ENCODE results near the gene MSS51. TPM values are rescaled to one million over a fixed set of nuclear protein-coding genes. Genes with fewer than 3 reads are reported as not detected.

The MSS51 gene
- 1 to 10 TPM in 1 of 3 donors, under 1 TPM in 2; 0.76 to 1.3 (median 0.95) TPM for total RNA-seq

- no peak for DNase-seq
- Mint-ChIP-seq H3K36me3 (ENCODE audit: insufficient read depth) (peaks cover 12% of the 10 kb centered on the region), H3K9me3 (no peaks in the 10 kb centered on the region), H3K27me3 (ENCODE audit: low read depth) (no peaks in the 10 kb centered on the region), H3K4me1 (ENCODE audit: low read depth) (peaks cover 14% of the 10 kb centered on the region), H3K4me3 (no peak within 1 kb of the TSS)
- no peak for ATAC-seq
These were observed at the start of gene MSS51 for GRCh38 chr10:73433538-73433867. Gene MSS51 (minus strand): TSS chr10:73433561. CDS start chr10:73428284, 5,277 bp downstream.

DNA sequence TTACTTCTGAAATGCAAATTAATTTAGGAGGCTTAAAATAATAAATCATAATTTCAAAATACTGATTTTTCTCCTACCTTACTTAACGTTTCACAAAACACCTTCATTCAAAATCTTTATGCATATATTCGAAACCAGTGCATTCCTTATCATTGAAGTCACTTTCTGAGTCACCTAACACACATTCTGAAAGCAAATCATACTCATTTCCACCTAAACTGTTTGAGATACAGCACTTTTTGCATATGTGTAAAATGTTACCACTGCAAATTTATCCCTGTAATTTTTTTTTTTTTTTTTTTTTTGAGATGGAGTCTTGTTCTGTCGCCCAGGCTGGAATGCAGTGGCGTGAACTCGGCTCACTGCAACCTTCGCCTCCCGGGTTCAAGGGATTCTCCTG lies 46.8 kb upstream of the MSS51 start:
- Mint-ChIP-seq H3K4me3 (no peak overlapping the region), H3K9me3 (no peaks in the 10 kb centered on the region), H3K4me1 (ENCODE audit: low read depth) (peaks cover 25% of the 10 kb centered on the region), H3K27me3 (ENCODE audit: low read depth) (no peaks in the 10 kb centered on the region), H3K36me3 (ENCODE audit: insufficient read depth) (peaks cover 22% of the 10 kb centered on the region)
- DNase-seq (no peak), ATAC-seq (peak; percentile 84 to 85)

DNA sequence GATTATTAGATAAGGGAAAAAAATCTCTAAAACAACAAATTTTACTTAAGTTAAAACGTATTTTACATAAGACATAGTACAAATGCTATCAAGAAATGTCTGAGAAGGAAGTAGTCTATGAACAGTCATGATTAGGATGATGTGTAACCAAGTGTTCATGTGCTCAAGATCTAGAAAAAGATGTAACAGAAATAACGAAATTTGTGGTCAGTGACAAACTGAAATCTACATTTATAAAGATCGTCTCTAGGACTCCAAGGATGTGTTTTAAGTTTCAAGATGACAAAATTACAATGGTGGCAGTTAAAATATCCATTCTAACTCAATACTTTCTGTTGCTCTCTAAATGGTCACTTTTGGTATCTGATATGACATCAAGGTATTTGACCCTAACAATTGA lies 45.3 kb upstream of the MSS51 start:
- H3K4me3 Mint-ChIP-seq, result peak overlapping the region; percentile 38
- H3K4me1 Mint-ChIP-seq (ENCODE audit: low read depth), result peaks cover 25% of the 10 kb centered on the region
- ATAC-seq, result peak; percentile 75 to 82
- H3K36me3 Mint-ChIP-seq (ENCODE audit: insufficient read depth), result peaks cover 28% of the 10 kb centered on the region
- no peaks in the 10 kb centered on the region for H3K9me3 Mint-ChIP-seq
- DNase-seq, result no peak
- H3K27me3 Mint-ChIP-seq (ENCODE audit: low read depth), result no peaks in the 10 kb centered on the region

- Mint-ChIP-seq H3K4me1 (ENCODE audit: low read depth) (peaks cover 4% of the 10 kb centered on the region), H3K9me3 (no peaks in the 10 kb centered on the region), H3K36me3 (ENCODE audit: insufficient read depth) (peaks cover 27% of the 10 kb centered on the region), H3K27me3 (ENCODE audit: low read depth) (no peaks in the 10 kb centered on the region), H3K4me3 (no peak overlapping the region)
- ATAC-seq, result no peak
- DNase-seq, result no peak
These were observed 37.9 kb upstream of the MSS51 start for GRCh38 chr10:73471226-73471625.

GRCh38 chr10:73469579-73469978 lies 36.2 kb upstream of the MSS51 start:
- no peaks in the 10 kb centered on the region for H3K9me3 Mint-ChIP-seq
- peaks cover 4% of the 10 kb centered on the region for H3K4me1 Mint-ChIP-seq (ENCODE audit: low read depth)
- no peaks in the 10 kb centered on the region for H3K27me3 Mint-ChIP-seq (ENCODE audit: low read depth)
- no peak overlapping the region for H3K4me3 Mint-ChIP-seq
- DNase-seq, result no peak
- no peak for ATAC-seq
- H3K36me3 Mint-ChIP-seq (ENCODE audit: insufficient read depth), result peaks cover 20% of the 10 kb centered on the region

GRCh38 chr10:73467206-73467605 lies 33.8 kb upstream of the MSS51 start:
- DNase-seq (no peak), ATAC-seq (no peak)
- Mint-ChIP-seq H3K4me3 (no peak overlapping the region), H3K27me3 (ENCODE audit: low read depth) (no peaks in the 10 kb centered on the region), H3K9me3 (no peaks in the 10 kb centered on the region), H3K36me3 (ENCODE audit: insufficient read depth) (peaks cover 24% of the 10 kb centered on the region), H3K4me1 (ENCODE audit: low read depth) (peaks cover 4% of the 10 kb centered on the region)

DNA sequence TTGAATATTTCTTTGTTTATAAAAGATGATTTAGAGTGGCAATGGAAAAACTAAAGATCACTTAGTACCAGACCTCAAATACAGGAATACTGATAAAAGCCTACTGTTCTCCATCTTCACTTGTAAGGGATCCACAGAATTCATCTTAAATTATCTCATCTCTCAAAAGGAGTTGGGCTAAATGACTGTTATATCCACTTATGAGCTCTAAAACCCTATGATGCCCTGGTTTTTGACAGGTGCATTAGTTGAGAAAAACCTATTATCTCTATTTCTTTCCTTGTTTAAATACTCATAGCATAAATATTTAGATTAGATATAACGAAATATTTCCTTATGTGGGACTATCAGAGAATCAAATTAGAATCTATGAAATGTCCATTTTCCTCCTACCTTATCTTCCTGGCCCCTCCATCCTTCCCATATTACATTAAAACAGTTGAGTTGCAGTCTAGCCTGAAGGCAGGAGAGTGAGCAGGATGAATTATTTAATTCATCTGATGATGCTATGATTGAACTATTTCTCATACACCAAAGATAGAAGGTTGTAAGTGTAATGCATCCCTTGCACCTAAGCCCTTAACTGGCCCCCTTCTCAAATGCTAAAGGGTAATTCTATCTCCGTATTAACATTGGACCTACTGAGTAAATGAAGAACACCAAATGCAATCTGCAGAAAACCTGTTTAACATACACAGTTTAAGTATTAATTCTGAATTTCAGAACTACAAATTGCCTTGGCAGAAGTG lies 32.8 kb upstream of the MSS51 start:
- no peak overlapping the region for H3K4me3 Mint-ChIP-seq
- H3K9me3 Mint-ChIP-seq, result no peaks in the 10 kb centered on the region
- H3K27me3 Mint-ChIP-seq (ENCODE audit: low read depth), result no peaks in the 10 kb centered on the region
- H3K4me1 Mint-ChIP-seq (ENCODE audit: low read depth), result peaks cover 4% of the 10 kb centered on the region
- no peak for ATAC-seq
- no peak for DNase-seq
- peaks cover 25% of the 10 kb centered on the region for H3K36me3 Mint-ChIP-seq (ENCODE audit: insufficient read depth)

DNA sequence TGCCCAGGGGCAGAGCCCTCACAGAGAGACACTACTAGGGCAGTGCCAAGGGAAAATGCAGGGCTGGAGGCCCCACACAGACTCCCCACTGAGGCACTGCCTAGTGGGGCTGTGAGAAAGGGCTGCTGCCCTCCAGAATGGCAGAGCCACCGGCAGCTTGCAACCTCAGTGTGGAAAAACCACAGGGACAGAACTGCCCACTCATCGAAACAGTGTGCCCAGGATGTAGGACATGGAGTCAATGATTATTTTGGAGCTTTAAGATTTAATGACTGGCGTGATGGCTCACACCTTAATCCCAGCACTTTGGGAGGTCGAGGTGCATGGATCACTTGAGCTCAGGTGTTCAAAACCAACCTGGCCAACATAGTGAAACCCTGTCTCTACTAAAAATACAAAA lies 27.5 kb upstream of the MSS51 start:
- no peaks in the 10 kb centered on the region for H3K4me1 Mint-ChIP-seq (ENCODE audit: low read depth)
- no peaks in the 10 kb centered on the region for H3K27me3 Mint-ChIP-seq (ENCODE audit: low read depth)
- H3K9me3 Mint-ChIP-seq, result no peaks in the 10 kb centered on the region
- DNase-seq (no peak), ATAC-seq (no peak)
- H3K4me3 Mint-ChIP-seq, result no peak overlapping the region
- peaks cover 29% of the 10 kb centered on the region for H3K36me3 Mint-ChIP-seq (ENCODE audit: insufficient read depth)

DNA sequence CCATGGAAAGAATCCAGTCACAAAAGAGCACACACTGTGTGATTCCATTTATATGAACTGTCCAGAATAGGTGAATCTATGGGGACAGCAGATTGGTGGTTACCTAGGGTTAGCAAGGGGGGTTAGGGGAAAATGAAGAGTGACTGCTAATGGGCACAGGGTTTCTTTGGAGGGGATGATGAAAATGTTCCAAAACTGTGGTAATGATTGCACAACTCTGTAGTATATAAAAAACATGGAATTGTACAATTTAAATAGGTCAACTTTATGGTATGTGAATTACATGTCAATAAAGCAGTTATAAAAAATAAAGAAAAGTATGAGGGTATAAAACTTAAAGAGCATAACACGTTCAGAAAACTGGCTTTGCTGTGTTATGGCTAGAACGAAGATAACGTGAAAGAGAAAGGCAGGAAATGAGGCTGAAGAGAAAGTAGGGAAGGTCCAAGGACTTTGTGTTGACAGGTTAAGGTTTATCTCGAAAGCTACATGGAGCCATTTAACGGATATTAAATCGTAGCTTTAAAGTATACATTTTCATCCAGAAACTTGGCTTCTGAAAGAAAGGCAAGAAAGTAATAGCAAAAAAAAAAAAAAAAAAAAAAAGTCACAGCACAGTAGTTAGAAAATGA lies 26.4 kb upstream of the MSS51 start:
- no peak for DNase-seq
- Mint-ChIP-seq H3K27me3 (ENCODE audit: low read depth) (no peaks in the 10 kb centered on the region), H3K4me3 (no peak overlapping the region), H3K9me3 (no peaks in the 10 kb centered on the region), H3K36me3 (ENCODE audit: insufficient read depth) (peaks cover 29% of the 10 kb centered on the region), H3K4me1 (ENCODE audit: low read depth) (no peaks in the 10 kb centered on the region)
- no peak for ATAC-seq

DNA sequence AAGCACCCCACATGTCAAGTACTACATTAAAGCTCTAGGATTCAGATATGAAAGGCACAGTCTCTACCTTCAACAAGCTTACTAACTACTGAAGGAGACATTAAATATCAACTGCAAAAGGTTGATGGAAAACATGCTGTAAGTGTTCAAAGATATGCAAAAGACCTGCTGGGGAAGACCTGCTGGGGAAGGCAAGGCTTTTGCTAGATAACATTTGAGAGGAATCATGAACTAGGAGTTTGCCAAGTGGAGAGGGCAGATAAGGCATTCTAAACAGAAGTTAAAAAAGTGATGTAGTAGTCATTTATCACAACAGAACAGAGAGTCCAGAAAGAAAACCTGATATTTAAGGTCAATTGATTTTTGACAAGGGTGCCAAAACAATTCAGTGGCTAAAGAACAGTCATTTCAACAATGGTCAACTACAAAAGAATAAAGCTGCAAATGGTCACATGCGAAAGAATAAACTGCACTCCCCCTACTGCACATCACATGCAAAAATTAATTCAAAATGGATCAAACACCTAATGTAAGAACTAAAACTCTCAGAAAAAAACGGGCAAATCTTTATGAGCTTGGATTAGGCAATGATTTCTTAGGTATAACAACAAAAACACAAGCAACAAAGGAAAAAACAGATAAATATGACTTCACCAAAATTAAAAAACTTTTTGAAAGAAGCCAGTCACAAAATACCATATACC lies 23.0 kb upstream of the MSS51 start:
- Mint-ChIP-seq H3K4me1 (ENCODE audit: low read depth) (no peaks in the 10 kb centered on the region), H3K9me3 (no peaks in the 10 kb centered on the region), H3K4me3 (no peak overlapping the region), H3K27me3 (ENCODE audit: low read depth) (no peaks in the 10 kb centered on the region), H3K36me3 (ENCODE audit: insufficient read depth) (peaks cover 28% of the 10 kb centered on the region)
- DNase-seq, result no peak
- no peak for ATAC-seq

GRCh38 chr10:73449113-73449512 lies 15.8 kb upstream of the MSS51 start:
- no peaks in the 10 kb centered on the region for H3K27me3 Mint-ChIP-seq (ENCODE audit: low read depth)
- ATAC-seq (no peak), DNase-seq (no peak)
- H3K36me3 Mint-ChIP-seq (ENCODE audit: insufficient read depth), result peaks cover 24% of the 10 kb centered on the region
- no peak overlapping the region for H3K4me3 Mint-ChIP-seq
- H3K4me1 Mint-ChIP-seq (ENCODE audit: low read depth), result no peaks in the 10 kb centered on the region
- no peaks in the 10 kb centered on the region for H3K9me3 Mint-ChIP-seq

- Mint-ChIP-seq H3K4me1 (ENCODE audit: low read depth) (no peaks in the 10 kb centered on the region), H3K36me3 (ENCODE audit: insufficient read depth) (peaks cover 24% of the 10 kb centered on the region), H3K9me3 (no peaks in the 10 kb centered on the region), H3K27me3 (ENCODE audit: low read depth) (no peaks in the 10 kb centered on the region), H3K4me3 (no peak overlapping the region)
- ATAC-seq (no peak), DNase-seq (no peak)
These were observed 15.0 kb upstream of the MSS51 start for GRCh38 chr10:73448384-73448783.

GRCh38 chr10:73446926-73447325 lies 13.6 kb upstream of the MSS51 start:
- no peaks in the 10 kb centered on the region for H3K9me3 Mint-ChIP-seq
- H3K27me3 Mint-ChIP-seq (ENCODE audit: low read depth), result no peaks in the 10 kb centered on the region
- no peaks in the 10 kb centered on the region for H3K4me1 Mint-ChIP-seq (ENCODE audit: low read depth)
- ATAC-seq (no peak), DNase-seq (no peak)
- H3K4me3 Mint-ChIP-seq, result no peak overlapping the region
- peaks cover 24% of the 10 kb centered on the region for H3K36me3 Mint-ChIP-seq (ENCODE audit: insufficient read depth)

DNA sequence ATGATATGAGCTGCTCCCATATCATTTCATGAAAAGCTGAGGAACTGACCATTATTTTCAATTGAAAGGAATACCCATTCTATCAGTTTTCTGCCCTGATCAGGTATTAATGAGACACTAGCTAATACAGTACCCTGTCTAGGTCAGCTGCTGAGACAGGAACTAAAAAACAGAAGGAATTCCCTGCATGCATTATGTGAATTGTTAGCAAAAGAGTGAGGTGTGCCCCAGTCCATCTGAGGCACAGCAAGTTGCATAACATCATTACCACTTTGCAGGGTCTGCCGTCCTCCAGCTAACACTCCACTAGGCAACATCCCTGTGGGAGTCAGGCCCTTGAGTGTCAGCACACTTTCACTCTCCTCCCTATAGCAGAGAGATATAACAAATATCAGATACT lies 11.1 kb upstream of the MSS51 start:
- ATAC-seq (no peak), DNase-seq (no peak)
- Mint-ChIP-seq H3K4me3 (no peak overlapping the region), H3K36me3 (ENCODE audit: insufficient read depth) (peaks cover 24% of the 10 kb centered on the region), H3K4me1 (ENCODE audit: low read depth) (peaks cover 6% of the 10 kb centered on the region), H3K27me3 (ENCODE audit: low read depth) (no peaks in the 10 kb centered on the region), H3K9me3 (no peaks in the 10 kb centered on the region)

All from activated T-cell treated with anti-CD3 and anti-CD28 coated beads, Interleukin-2, amount 50 U/mL, for 4 hours (primary cell).